Endothelial cell (in vitro differentiated cells): ENCODE data around the gene HOXB8. TPM values are rescaled to one million over a fixed set of nuclear protein-coding genes. Genes with fewer than 3 reads are reported as not detected.
A peak's percentile ranks its signal among the peaks of the same experiment; 100 is the strongest.

Experiments
- DNase-seq: peaks from one replicate; pipeline ENCODE4 v3.0.0; 2021; ENCODE audit warnings: low spot score
- H3K27ac Mint-ChIP-seq: one replicate; pipeline ENCODE4 v1.8.0; 2021; ENCODE audit warnings: mixed read lengths, inconsistent platforms; ENCODE audit not compliant: unreplicated experiment
- H3K27me3 Mint-ChIP-seq: one replicate; pipeline ENCODE4 v1.8.0; 2021; ENCODE audit warnings: mild to moderate bottlenecking, moderate library complexity, mixed read lengths, inconsistent platforms; ENCODE audit not compliant: unreplicated experiment
- H3K36me3 Mint-ChIP-seq: one replicate; pipeline ENCODE4 v1.8.0; 2021; ENCODE audit warnings: mild to moderate bottlenecking, low read depth, mixed read lengths, inconsistent platforms; ENCODE audit not compliant: unreplicated experiment
- H3K4me1 Mint-ChIP-seq: one replicate; pipeline ENCODE4 v1.8.0; 2021; ENCODE audit warnings: mild to moderate bottlenecking, mixed read lengths, inconsistent platforms; ENCODE audit not compliant: unreplicated experiment
- H3K4me3 Mint-ChIP-seq: one replicate; pipeline ENCODE4 v1.8.0; 2021; ENCODE audit warnings: mild to moderate bottlenecking, mixed read lengths, inconsistent platforms; ENCODE audit not compliant: unreplicated experiment
- H3K9me3 Mint-ChIP-seq: one replicate; pipeline ENCODE4 v1.8.0; 2021; ENCODE audit warnings: mixed read lengths, inconsistent platforms; ENCODE audit not compliant: unreplicated experiment
- total RNA-seq: library from RNA; stranded (reverse); fragmentation: NEBNext Ultra II Directional; extraction: Animal tissue kit (Norgen Biotek cat#: 25700); gene quantifications from one replicate; pipeline ENCODE4 v1.2.1, GENCODE V29; 2021; ENCODE audit not compliant: unreplicated experiment
- TF ChIP-seq, protein P1 (sequence below): fragments of 200-600 bp; sonication (generic); IDR thresholded peaks from one replicate; pipeline ENCODE4 v1.5.0; 2021; ENCODE audit warnings: antibody characterized with exemption; ENCODE audit not compliant: unreplicated experiment

The HOXB8 gene
- total RNA-seq, 1 donor from 2014 or later: 0.15 TPM

DNA sequence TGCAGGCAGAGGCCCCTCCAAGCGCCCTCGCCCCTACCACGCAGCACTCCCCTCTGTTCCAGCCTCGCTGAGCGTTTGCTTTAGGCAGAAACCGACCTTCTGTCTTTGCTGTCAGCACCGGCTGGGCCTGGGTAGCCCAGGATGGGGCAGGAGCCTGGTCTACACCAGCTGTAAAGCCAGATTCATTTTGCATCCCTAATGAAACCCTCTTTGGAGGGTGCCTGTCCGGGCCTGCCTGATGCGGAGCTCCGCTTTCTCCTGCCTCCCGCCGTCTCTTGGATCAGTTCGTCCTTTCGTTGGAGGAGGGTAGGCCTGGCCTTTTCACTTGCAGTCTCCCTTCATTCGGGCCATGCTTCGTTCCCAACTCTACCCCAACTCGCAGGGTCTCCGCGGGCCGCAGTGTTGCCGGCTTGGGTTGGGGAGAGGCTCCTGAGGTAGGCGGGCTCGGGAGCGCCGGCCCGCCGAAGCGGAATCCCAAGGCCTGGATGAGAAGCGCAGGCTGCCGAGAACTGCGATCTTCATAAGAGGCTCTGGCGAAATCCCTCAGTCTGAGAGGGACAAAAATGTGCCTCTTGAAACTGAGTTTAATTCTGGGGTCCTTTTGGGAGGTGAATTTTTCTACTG, 4.8 kb upstream of the HOXB8 start:
- H3K4me3 Mint-ChIP-seq: no peak overlapping the region
- no peak for DNase-seq
- TF ChIP-seq, protein P1, sequence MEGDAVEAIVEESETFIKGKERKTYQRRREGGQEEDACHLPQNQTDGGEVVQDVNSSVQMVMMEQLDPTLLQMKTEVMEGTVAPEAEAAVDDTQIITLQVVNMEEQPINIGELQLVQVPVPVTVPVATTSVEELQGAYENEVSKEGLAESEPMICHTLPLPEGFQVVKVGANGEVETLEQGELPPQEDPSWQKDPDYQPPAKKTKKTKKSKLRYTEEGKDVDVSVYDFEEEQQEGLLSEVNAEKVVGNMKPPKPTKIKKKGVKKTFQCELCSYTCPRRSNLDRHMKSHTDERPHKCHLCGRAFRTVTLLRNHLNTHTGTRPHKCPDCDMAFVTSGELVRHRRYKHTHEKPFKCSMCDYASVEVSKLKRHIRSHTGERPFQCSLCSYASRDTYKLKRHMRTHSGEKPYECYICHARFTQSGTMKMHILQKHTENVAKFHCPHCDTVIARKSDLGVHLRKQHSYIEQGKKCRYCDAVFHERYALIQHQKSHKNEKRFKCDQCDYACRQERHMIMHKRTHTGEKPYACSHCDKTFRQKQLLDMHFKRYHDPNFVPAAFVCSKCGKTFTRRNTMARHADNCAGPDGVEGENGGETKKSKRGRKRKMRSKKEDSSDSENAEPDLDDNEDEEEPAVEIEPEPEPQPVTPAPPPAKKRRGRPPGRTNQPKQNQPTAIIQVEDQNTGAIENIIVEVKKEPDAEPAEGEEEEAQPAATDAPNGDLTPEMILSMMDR: no peak
- H3K27me3 Mint-ChIP-seq: peaks cover 35% of the 10 kb centered on the region
- no peaks in the 10 kb centered on the region for H3K36me3 Mint-ChIP-seq
- no peak overlapping the region for H3K27ac Mint-ChIP-seq
- peaks cover 28% of the 10 kb centered on the region for H3K4me1 Mint-ChIP-seq
- no peaks in the 10 kb centered on the region for H3K9me3 Mint-ChIP-seq

GRCh38 chr17:48618256-48618896, 3.3 kb upstream of the HOXB8 start:
- Mint-ChIP-seq H3K36me3 (no peaks in the 10 kb centered on the region), H3K9me3 (no peaks in the 10 kb centered on the region), H3K4me1 (peaks cover 33% of the 10 kb centered on the region), H3K4me3 (peak overlapping the region; percentile 63), H3K27ac (no peak overlapping the region), H3K27me3 (peaks cover 36% of the 10 kb centered on the region)
- peak; percentile 95 for DNase-seq
- TF ChIP-seq, protein P1: peak; percentile 94

DNA sequence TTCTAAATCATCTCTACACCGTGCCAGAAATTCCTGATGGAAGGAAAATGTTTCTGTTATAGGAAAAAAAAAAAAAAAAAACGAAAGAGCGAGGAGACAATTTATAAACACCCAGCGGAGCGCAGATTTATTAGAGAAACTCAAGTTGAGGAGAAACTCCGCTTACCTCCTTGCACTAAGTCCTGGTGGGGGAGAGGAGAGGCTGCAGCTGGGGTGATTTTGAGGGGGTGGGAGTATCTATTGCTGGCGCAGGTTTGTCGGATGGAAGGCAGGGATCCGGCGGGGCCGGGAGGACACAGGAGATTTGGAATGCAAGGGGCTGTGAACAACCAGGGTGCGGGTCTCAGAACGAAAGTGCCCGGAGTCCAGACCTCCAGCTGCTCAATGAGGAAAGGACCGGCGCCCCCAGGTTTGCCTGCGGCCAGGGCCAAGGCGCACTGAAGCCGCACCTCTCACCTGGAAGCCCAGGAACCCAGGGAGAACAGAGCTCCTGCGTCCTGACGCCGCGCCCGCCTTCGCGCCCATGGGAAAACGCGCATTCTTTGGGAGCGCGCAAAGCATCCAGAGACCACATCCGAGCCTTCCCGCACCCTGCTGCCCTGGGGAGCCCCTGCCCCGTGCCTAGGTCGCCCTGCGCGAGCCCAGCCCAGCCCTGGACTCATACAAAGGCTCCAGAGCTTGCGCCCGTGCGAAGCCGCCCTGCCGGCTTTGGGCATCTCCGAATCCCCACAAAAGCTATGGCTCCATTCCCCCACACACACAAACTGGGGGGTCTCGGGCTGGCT, 2.6 kb upstream of the HOXB8 start:
- DNase-seq: no peak
- H3K36me3 Mint-ChIP-seq: no peaks in the 10 kb centered on the region
- H3K4me1 Mint-ChIP-seq: peaks cover 33% of the 10 kb centered on the region
- H3K27ac Mint-ChIP-seq: no peak overlapping the region
- H3K4me3 Mint-ChIP-seq: peak overlapping the region; percentile 63
- H3K27me3 Mint-ChIP-seq: peaks cover 35% of the 10 kb centered on the region
- no peaks in the 10 kb centered on the region for H3K9me3 Mint-ChIP-seq
- TF ChIP-seq, protein P1: no peak

DNA sequence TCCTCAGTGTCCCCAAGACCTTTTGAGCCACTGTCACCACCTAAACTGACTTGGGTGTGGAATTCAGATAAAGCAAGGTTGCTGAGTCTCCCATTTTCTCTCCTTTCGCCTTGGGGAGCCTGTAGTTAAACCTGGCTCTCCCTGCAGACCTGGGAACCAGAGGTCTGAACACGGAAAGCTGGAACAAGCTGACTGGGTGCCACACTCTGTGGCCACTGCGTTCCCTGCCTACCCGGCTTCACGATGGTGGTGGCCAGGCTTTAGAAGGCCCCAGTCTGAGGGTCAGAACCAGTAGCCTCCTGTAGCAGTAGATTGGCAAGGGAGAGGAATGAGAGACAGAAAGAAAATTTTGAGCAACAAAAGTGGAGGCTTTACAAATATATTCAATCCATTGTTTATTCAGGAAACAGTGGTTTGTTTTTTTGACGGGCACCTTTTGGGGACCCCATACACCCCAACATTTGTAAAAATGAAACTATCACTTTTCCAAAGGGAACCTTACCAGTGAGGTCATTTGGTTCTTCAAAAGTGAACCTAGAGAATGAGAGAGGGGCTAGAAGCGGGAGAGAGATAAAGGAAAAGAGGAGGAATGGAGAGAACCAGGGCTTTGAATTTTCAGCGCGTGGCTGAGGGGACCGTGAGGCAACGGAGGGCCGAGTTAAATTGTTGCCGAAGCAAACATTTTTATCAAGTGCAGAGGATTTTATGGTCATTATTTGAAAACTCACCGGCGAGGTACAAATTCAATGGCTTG, 1.8 kb upstream of the HOXB8 start:
- no peak for DNase-seq
- H3K9me3 Mint-ChIP-seq: no peaks in the 10 kb centered on the region
- no peaks in the 10 kb centered on the region for H3K36me3 Mint-ChIP-seq
- H3K4me3 Mint-ChIP-seq: no peak overlapping the region
- H3K27me3 Mint-ChIP-seq: peaks cover 32% of the 10 kb centered on the region
- H3K27ac Mint-ChIP-seq: no peak overlapping the region
- TF ChIP-seq, protein P1: no peak
- H3K4me1 Mint-ChIP-seq: peaks cover 37% of the 10 kb centered on the region
